A549 (cell line): Measurements from ENCODE around the gene RPL37A.

Experiments
- CEBPB ChIP-seq, 2 experiments: fragments of >200 bp in 1 of 2; sonication (Bioruptor Twin) in 1 of 2; formaldehyde crosslinking in 1 of 2; IDR thresholded peaks; 2 replicates each; pipeline ENCODE4 v1.6.1; 2012 to 2016
- MYC ChIP-seq: IDR thresholded peaks from 2 replicates; pipeline ENCODE4 v1.6.1; 2012; ENCODE audit warnings: mild to moderate bottlenecking, inconsistent platforms, low read length, improper control_type of control experiment, borderline replicate concordance
- ZSCAN20 ChIP-seq: fragments of 250-450 bp; sonication (Bioruptor Pico); IDR thresholded peaks from 2 replicates; pipeline ENCODE4 v1.8.0; 2022; ENCODE audit warnings: mild to moderate bottlenecking, moderate library complexity
- TF ChIP-seq, protein P1 (sequence below): fragments of >200 bp; sonication (Bioruptor Twin); formaldehyde crosslinking; IDR thresholded peaks from 3 replicates; pipeline ENCODE4 v1.5.1; 2016
- TF ChIP-seq, protein P2 (sequence below): IDR thresholded peaks from 2 replicates; pipeline ENCODE4 v1.6.1; 2012

DNA sequence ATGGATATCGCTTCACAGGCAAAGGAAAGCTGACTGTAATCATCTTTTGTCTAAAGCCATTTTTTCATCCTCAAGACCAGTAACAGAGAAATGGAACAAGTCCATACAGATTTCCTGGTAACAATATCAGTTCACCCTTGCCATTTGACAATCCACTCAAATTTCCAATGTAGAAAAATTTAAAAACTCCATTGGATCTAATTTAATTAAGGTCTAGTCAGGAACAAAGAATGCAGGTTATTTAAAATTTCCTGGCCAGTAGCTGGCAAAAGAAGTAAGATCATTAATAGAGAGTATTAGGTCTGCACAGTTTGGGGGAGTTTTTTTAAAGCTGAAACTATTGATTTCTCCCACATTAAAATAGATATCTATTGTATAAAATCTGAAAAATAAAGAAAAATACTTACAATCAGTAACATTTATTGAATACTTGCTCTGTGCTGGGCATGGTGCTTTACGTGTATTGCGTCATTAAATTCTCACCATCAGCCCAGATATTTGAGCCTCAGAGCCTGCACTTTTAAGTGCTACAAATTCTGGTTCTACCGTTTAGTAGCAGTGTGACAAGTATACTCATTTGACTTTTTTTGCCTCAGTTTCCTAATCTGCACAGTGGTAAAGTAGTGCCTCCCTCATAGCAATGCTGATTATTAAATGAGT is 44.6 kb upstream of the RPL37A start:
- TF ChIP-seq, protein P1, sequence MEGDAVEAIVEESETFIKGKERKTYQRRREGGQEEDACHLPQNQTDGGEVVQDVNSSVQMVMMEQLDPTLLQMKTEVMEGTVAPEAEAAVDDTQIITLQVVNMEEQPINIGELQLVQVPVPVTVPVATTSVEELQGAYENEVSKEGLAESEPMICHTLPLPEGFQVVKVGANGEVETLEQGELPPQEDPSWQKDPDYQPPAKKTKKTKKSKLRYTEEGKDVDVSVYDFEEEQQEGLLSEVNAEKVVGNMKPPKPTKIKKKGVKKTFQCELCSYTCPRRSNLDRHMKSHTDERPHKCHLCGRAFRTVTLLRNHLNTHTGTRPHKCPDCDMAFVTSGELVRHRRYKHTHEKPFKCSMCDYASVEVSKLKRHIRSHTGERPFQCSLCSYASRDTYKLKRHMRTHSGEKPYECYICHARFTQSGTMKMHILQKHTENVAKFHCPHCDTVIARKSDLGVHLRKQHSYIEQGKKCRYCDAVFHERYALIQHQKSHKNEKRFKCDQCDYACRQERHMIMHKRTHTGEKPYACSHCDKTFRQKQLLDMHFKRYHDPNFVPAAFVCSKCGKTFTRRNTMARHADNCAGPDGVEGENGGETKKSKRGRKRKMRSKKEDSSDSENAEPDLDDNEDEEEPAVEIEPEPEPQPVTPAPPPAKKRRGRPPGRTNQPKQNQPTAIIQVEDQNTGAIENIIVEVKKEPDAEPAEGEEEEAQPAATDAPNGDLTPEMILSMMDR: no peak
- TF ChIP-seq, protein P2, sequence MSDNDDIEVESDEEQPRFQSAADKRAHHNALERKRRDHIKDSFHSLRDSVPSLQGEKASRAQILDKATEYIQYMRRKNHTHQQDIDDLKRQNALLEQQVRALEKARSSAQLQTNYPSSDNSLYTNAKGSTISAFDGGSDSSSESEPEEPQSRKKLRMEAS: no peak
- TF ChIP-seq ZSCAN20 (CRISPR knock-in tag) (no peak), MYC (no peak), CEBPB (IDR thresholded peaks at IDR 0.05) (no peak)
